ENCODE measurements around the gene EFCAB6. TPM values are rescaled to one million over a fixed set of nuclear protein-coding genes. Genes with fewer than 3 reads are reported as not detected.

Gene EFCAB6
- total RNA-seq, 4 donors from 2014 or later = 0.68 to 3.7 (median 0.80) TPM; not detected in 1

DNA sequence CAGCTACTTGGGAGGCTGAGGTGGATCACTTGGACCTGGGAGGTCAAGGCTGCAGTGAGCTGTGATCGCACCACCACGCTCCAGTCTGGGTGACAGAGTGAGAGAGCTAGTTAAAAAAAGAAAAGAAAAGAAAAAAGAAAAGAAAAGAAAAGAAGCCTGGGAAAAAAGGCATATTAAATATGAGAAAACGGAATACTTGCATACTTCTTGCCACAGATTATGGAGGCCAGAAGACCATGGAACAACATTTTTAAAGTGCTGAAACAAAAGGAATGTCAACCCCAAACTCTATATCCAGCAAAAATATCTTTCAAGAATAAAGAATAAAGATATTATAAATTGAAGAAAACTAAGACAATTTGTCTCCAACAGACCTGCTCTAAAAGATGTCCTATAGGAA, 191.9 kb downstream of the EFCAB6 start:
- Histone ChIP-seq H3K4me3 (no peak overlapping the region), H3K27me3 (no peaks in the 10 kb centered on the region), H3K36me3 (no peaks in the 10 kb centered on the region), H3K27ac (no peak overlapping the region), H3K9me3 (peaks cover 4 to 11% of the 10 kb centered on the region in 2 donors), H3K4me1 (no peaks in the 10 kb centered on the region)
- intact Hi-C loops (cut with DNase I; ENCODE audit: low total_unique reads) = no loop called here
- TF ChIP-seq POLR2A (IDR thresholded peaks at IDR 0.05) = no peak
- 89 to 92% methylated on average over 3 of the region's 3 CpGs for WGBS, 2 donors (ENCODE audit: low coverage in 1 of 2)
- no peak for DNase-seq
- in situ Hi-C loops (cut with MboI; ENCODE audit: low pct_ligation_motif_present in 1 of 4, low pct_unique_long_range_greater_than_20kb in 1 of 4, low sequenced_read_pairs in 3 of 4) = no loop called here

GRCh38 chr22:43618517-43618916, 193.6 kb downstream of the EFCAB6 start:
- no peaks in the 10 kb centered on the region for H3K36me3 ChIP-seq
- WGBS, 2 donors (ENCODE audit: low coverage in 1 of 2) = 67 to 73% methylated on average over 3 to 4 of the region's 4 CpGs
- DNase-seq = no peak
- intact Hi-C loops (cut with DNase I; ENCODE audit: low total_unique reads) = no loop called here
- H3K4me1 ChIP-seq = no peaks in the 10 kb centered on the region
- H3K9me3 ChIP-seq = peaks cover 4 to 11% of the 10 kb centered on the region in 2 donors
- H3K4me3 ChIP-seq = no peak overlapping the region
- in situ Hi-C loops (cut with MboI; ENCODE audit: low pct_ligation_motif_present in 1 of 4, low pct_unique_long_range_greater_than_20kb in 1 of 4, low sequenced_read_pairs in 3 of 4) = no loop called here
- TF ChIP-seq, protein P1, sequence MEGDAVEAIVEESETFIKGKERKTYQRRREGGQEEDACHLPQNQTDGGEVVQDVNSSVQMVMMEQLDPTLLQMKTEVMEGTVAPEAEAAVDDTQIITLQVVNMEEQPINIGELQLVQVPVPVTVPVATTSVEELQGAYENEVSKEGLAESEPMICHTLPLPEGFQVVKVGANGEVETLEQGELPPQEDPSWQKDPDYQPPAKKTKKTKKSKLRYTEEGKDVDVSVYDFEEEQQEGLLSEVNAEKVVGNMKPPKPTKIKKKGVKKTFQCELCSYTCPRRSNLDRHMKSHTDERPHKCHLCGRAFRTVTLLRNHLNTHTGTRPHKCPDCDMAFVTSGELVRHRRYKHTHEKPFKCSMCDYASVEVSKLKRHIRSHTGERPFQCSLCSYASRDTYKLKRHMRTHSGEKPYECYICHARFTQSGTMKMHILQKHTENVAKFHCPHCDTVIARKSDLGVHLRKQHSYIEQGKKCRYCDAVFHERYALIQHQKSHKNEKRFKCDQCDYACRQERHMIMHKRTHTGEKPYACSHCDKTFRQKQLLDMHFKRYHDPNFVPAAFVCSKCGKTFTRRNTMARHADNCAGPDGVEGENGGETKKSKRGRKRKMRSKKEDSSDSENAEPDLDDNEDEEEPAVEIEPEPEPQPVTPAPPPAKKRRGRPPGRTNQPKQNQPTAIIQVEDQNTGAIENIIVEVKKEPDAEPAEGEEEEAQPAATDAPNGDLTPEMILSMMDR (IDR thresholded peaks at IDR 0.05) = no peak
- no peak for TF ChIP-seq POLR2A (IDR thresholded peaks at IDR 0.05)
- TF ChIP-seq EP300 (IDR thresholded peaks at IDR 0.05; ENCODE audit: low read depth) = no peak
- TF ChIP-seq POLR2AphosphoS5 (IDR thresholded peaks at IDR 0.05) = no peak
- no peaks in the 10 kb centered on the region for H3K27me3 ChIP-seq
- H3K27ac ChIP-seq = no peak overlapping the region

GRCh38 chr22:43616645-43617044, 195.5 kb downstream of the EFCAB6 start:
- DNase-seq = peak; percentile 47
- H3K4me3 ChIP-seq = no peak overlapping the region
- no peaks in the 10 kb centered on the region for H3K4me1 ChIP-seq
- TF ChIP-seq EP300 (IDR thresholded peaks at IDR 0.05; ENCODE audit: low read depth) (no peak), POLR2AphosphoS5 (IDR thresholded peaks at IDR 0.05) (no peak), POLR2A (IDR thresholded peaks at IDR 0.05) (no peak)
- TF ChIP-seq, protein P1 (IDR thresholded peaks at IDR 0.05) = no peak
- H3K36me3 ChIP-seq = no peaks in the 10 kb centered on the region
- in situ Hi-C loops (cut with MboI; ENCODE audit: low pct_ligation_motif_present in 1 of 4, low pct_unique_long_range_greater_than_20kb in 1 of 4, low sequenced_read_pairs in 3 of 4) (no loop called here), intact Hi-C loops (cut with DNase I; ENCODE audit: low total_unique reads) (no loop called here)
- peaks cover 4 to 11% of the 10 kb centered on the region in 2 donors for H3K9me3 ChIP-seq
- WGBS, 2 donors (ENCODE audit: low coverage in 1 of 2) = 61 to 73% methylated on average over 2 to 3 of the region's 3 CpGs
- H3K27me3 ChIP-seq = no peaks in the 10 kb centered on the region
- H3K27ac ChIP-seq = no peak overlapping the region

GRCh38 chr22:43600265-43600664, 211.8 kb downstream of the EFCAB6 start:
- in situ Hi-C loops (cut with MboI; ENCODE audit: low pct_ligation_motif_present in 1 of 4, low pct_unique_long_range_greater_than_20kb in 1 of 4, low sequenced_read_pairs in 3 of 4) (no loop called here), intact Hi-C loops (cut with DNase I; ENCODE audit: low total_unique reads) (no loop called here)
- Histone ChIP-seq H3K27me3 (no peaks in the 10 kb centered on the region), H3K4me3 (no peak overlapping the region), H3K36me3 (no peaks in the 10 kb centered on the region), H3K4me1 (no peaks in the 10 kb centered on the region), H3K9me3 (no peaks in the 10 kb centered on the region), H3K27ac (no peak overlapping the region)
- DNase-seq = no peak
- 50 to 84% methylated on average over 2 to 9 of the region's 9 CpGs for WGBS, 2 donors (ENCODE audit: low coverage in 1 of 2)
- no peak for TF ChIP-seq POLR2A (IDR thresholded peaks at IDR 0.05)
- TF ChIP-seq POLR2AphosphoS5 (IDR thresholded peaks at IDR 0.05) = no peak
- TF ChIP-seq, protein P1 (IDR thresholded peaks at IDR 0.05) = no peak
- TF ChIP-seq EP300 (IDR thresholded peaks at IDR 0.05; ENCODE audit: low read depth) = no peak

DNA sequence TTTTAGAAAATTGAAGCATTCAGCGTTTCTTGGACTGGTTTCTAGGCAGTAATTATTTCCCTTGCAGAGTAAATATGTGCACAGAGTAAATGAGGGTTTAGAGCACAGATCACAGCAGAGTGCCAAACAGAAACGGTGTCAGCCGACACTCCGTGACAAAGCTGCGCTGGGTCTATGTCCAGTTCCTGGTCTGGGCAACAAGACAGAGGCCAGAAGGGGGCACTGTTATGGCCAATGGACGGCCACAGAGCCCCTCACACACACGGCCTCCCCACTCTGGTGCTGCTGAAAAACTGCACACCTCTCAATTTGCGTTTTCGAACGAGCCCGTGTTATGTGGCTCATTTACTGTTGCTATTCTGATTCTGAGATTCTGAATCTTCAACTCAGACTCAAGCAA, 219.6 kb downstream of the EFCAB6 start:
- in situ Hi-C loops (cut with MboI; ENCODE audit: low pct_ligation_motif_present in 1 of 4, low pct_unique_long_range_greater_than_20kb in 1 of 4, low sequenced_read_pairs in 3 of 4) (no loop called here), intact Hi-C loops (cut with DNase I; ENCODE audit: low total_unique reads) (no loop called here)
- no peak for TF ChIP-seq POLR2AphosphoS5 (IDR thresholded peaks at IDR 0.05)
- TF ChIP-seq EP300 (IDR thresholded peaks at IDR 0.05; ENCODE audit: low read depth) = no peak
- TF ChIP-seq, protein P1 (IDR thresholded peaks at IDR 0.05) = no peak
- no peak for TF ChIP-seq POLR2A (IDR thresholded peaks at IDR 0.05)
- Histone ChIP-seq H3K4me1 (no peaks in the 10 kb centered on the region), H3K4me3 (no peak overlapping the region), H3K9me3 (peaks cover 0 to 3% of the 10 kb centered on the region in 2 donors), H3K36me3 (no peaks in the 10 kb centered on the region), H3K27me3 (no peaks in the 10 kb centered on the region), H3K27ac (no peak overlapping the region)
- DNase-seq = no peak
- WGBS, 2 donors (ENCODE audit: low coverage in 1 of 2) = 56 to 68% methylated on average over 6 to 11 of the region's 11 CpGs

Data from transverse colon (tissue), 4 donors.